H1 (cell line): ENCODE data around the gene TSPAN9. TPM values are rescaled to one million over a fixed set of nuclear protein-coding genes. Genes with fewer than 3 reads are reported as not detected.

ENCODE experiments used
- PHF8 ChIP-seq: fragments of 200-600 bp; sonication (generic); conservative IDR thresholded peaks from 2 replicates; pipeline ENCODE4 v1.7.1; 2012; ENCODE audit warnings: low read depth, mild to moderate bottlenecking, inconsistent platforms, low read length, moderate library complexity
- RAD21 ChIP-seq, 2 experiments: IDR thresholded peaks in 1 of 2; conservative IDR thresholded peaks in 1 of 2; 2 replicates each; pipeline ENCODE4 v1.6.1; 2011; ENCODE audit warnings: low read depth in 2 of 2, low read length in 2 of 2, improper control_type of control experiment in 1 of 2, inconsistent platforms in 1 of 2, mild to moderate bottlenecking in 1 of 2, moderate library complexity in 1 of 2
- RFX5 ChIP-seq: IDR thresholded peaks from 2 replicates; pipeline ENCODE4 v1.6.1; 2011; ENCODE audit warnings: low read depth, low read length, improper control_type of control experiment, borderline replicate concordance
- polyA plus RNA-seq, 7 experiments: library from polyadenylated mRNA; depleted of rRNA in 3 of 7; stranded (reverse) in 5 of 7; unstranded in 2 of 7; fragments of >200 nt in 5 of 7; fragments of 200-250 nt in 2 of 7; gene quantifications; 1 replicate in 5 of 7; 2 replicates in 1 of 7; 4 replicates in 1 of 7; pipeline versions ENCODE4 v1.2.1 to v1.2.3, GENCODE V29; 2011 to 2013; ENCODE audit warnings: missing spikeins in 2 of 7, mixed read lengths in 2 of 7
- total RNA-seq: library from RNA; stranded (reverse); fragmentation: NEBNext Ultra II Directional; extraction: Animal tissue kit (Norgen Biotek cat#: 25700); gene quantifications from 2 replicates; pipeline ENCODE4 v1.2.1, GENCODE V29; 2021

TSPAN9 gene
- total and polyA plus RNA-seq, 2 of the 8 experiments (the other 6 are each of a cell fraction or from before 2014, with no cell fraction given) = 11.5 to 29.1 TPM

GRCh38 chr12:3047961-3048360 lies 29.2 kb upstream of the TSPAN9 start (continued):
- no peak for TF ChIP-seq PHF8
- TF ChIP-seq RAD21 (IDR thresholded peaks at IDR 0.05 in 1 of 2, conservative IDR thresholded peaks at IDR 0.05 in 1 of 2; ENCODE audit: low read depth in 2 of 2, low read length in 2 of 2) = no peak
- TF ChIP-seq RFX5 = no peak
